Stimulated activated naive CD8-positive, alpha-beta T cell treated with anti-CD3 and anti-CD28 coated beads, Interleukin-15, Interleukin-2, amounts not matched to agents 100 ng/mL and 50 ng/mL, for 24 hours (primary cell): ENCODE results near the gene NELL1.

ENCODE experiments used
- H3K27ac Mint-ChIP-seq: one replicate; pipeline ENCODE4 v1.8.0; 2021; ENCODE audit warnings: mild to moderate bottlenecking, mixed read lengths
- H3K27me3 Mint-ChIP-seq: one replicate; pipeline ENCODE4 v1.8.0; 2021; ENCODE audit warnings: mixed read lengths
- H3K36me3 Mint-ChIP-seq: one replicate; pipeline ENCODE4 v1.8.0; 2021; ENCODE audit warnings: low read depth, mixed read lengths
- H3K4me1 Mint-ChIP-seq: one replicate; pipeline ENCODE4 v1.8.0; 2021; ENCODE audit warnings: low read depth, mixed read lengths
- H3K4me3 Mint-ChIP-seq: one replicate; pipeline ENCODE4 v1.8.0; 2021; ENCODE audit warnings: mild to moderate bottlenecking, mixed read lengths
- H3K9me3 Mint-ChIP-seq: one replicate; pipeline ENCODE4 v1.8.0; 2021; ENCODE audit warnings: mixed read lengths

The NELL1 gene

GRCh38 chr11:20668844-20669819 is at the start of gene NELL1:
NELL1 (plus strand) TSS chr11:20669586.
- Mint-ChIP-seq H3K27ac (no peak within 1 kb of the TSS), H3K9me3 (no peaks in the 10 kb centered on the region), H3K27me3 (peaks cover 75% of the 10 kb centered on the region), H3K4me3 (no peak within 1 kb of the TSS), H3K36me3 (no peaks in the 10 kb centered on the region), H3K4me1 (peaks cover 10% of the 10 kb centered on the region)

DNA sequence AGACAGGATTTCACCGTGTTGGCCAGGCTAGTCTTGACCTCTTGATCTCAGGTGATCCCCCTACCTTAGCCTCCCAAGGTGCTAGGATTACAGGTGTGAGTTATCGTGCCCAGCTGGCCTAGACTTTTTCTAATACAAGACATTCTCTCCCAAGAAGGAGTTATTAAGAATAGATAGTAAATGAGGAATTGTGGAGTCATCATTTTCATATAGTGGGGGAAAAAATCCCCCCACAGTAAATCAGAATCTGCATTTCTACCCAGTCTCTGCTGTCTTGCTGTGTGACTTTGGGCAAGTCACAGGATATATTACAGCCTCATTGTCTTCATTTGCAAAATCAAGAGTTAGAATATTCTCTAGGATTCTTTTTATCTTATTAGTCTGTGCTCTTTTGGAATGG is 48.4 kb upstream of the NELL1 start:
- Mint-ChIP-seq H3K4me1 (no peaks in the 10 kb centered on the region), H3K36me3 (no peaks in the 10 kb centered on the region), H3K27ac (no peak overlapping the region), H3K9me3 (no peaks in the 10 kb centered on the region), H3K27me3 (peaks cover 3% of the 10 kb centered on the region), H3K4me3 (no peak overlapping the region)

GRCh38 chr11:20621679-20622078 is 47.7 kb upstream of the NELL1 start:
- Mint-ChIP-seq H3K9me3 (no peaks in the 10 kb centered on the region), H3K27ac (no peak overlapping the region), H3K27me3 (peaks cover 5% of the 10 kb centered on the region), H3K4me3 (no peak overlapping the region), H3K4me1 (no peaks in the 10 kb centered on the region), H3K36me3 (no peaks in the 10 kb centered on the region)

- no peaks in the 10 kb centered on the region for H3K36me3 Mint-ChIP-seq
- H3K4me3 Mint-ChIP-seq = no peak overlapping the region
- H3K27ac Mint-ChIP-seq = no peak overlapping the region
- H3K9me3 Mint-ChIP-seq = no peaks in the 10 kb centered on the region
- peaks cover 5% of the 10 kb centered on the region for H3K27me3 Mint-ChIP-seq
- H3K4me1 Mint-ChIP-seq = no peaks in the 10 kb centered on the region
Measured at GRCh38 chr11:20623252-20623651, 46.1 kb upstream of the NELL1 start.

- no peak overlapping the region for H3K27ac Mint-ChIP-seq
- H3K4me3 Mint-ChIP-seq = no peak overlapping the region
- H3K36me3 Mint-ChIP-seq = no peaks in the 10 kb centered on the region
- no peaks in the 10 kb centered on the region for H3K4me1 Mint-ChIP-seq
- no peaks in the 10 kb centered on the region for H3K9me3 Mint-ChIP-seq
- H3K27me3 Mint-ChIP-seq = peaks cover 8% of the 10 kb centered on the region
Measured at GRCh38 chr11:20626279-20626678, 43.1 kb upstream of the NELL1 start.

- H3K27ac Mint-ChIP-seq = no peak overlapping the region
- H3K36me3 Mint-ChIP-seq = no peaks in the 10 kb centered on the region
- peaks cover 8% of the 10 kb centered on the region for H3K27me3 Mint-ChIP-seq
- no peaks in the 10 kb centered on the region for H3K4me1 Mint-ChIP-seq
- H3K9me3 Mint-ChIP-seq = no peaks in the 10 kb centered on the region
- H3K4me3 Mint-ChIP-seq = no peak overlapping the region
Measured at GRCh38 chr11:20627026-20627425, 42.4 kb upstream of the NELL1 start.

- no peak overlapping the region for H3K4me3 Mint-ChIP-seq
- no peaks in the 10 kb centered on the region for H3K4me1 Mint-ChIP-seq
- H3K27ac Mint-ChIP-seq = no peak overlapping the region
- H3K27me3 Mint-ChIP-seq = peaks cover 8% of the 10 kb centered on the region
- no peaks in the 10 kb centered on the region for H3K9me3 Mint-ChIP-seq
- H3K36me3 Mint-ChIP-seq = no peaks in the 10 kb centered on the region
Measured at GRCh38 chr11:20627701-20628100, 41.7 kb upstream of the NELL1 start.

DNA sequence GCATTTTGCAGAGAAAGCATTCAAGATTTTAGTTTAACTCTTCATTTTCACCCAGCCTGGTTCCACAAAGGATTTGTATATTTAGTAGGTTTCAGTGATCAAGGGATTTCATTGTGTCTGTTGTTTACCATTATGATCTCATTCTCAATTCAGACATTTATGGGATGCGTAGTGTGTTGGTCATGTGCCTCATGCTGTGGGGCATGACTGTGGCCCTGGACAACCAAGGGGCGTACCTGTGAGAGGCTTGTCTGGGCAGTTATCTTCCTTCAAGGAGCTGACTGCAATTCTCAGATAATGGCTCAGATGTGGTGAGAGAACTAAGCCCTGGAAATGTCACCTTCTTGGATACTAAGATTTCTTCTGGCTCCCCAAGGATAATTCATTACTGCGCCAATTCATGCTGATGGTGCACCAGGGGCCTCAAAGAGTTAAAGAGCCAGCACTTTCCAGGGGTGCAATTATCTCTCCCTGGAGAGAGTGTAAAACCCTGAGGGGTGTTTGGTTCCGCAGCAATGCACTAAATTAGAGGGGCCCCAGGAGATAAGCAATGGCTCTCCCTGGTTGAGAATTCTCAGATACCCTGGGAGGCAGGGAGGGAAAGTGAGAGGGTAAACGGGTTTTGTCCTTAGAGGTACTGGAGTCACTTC is 37.7 kb upstream of the NELL1 start:
- H3K27me3 Mint-ChIP-seq = peaks cover 7% of the 10 kb centered on the region
- H3K4me1 Mint-ChIP-seq = no peaks in the 10 kb centered on the region
- H3K36me3 Mint-ChIP-seq = no peaks in the 10 kb centered on the region
- no peaks in the 10 kb centered on the region for H3K9me3 Mint-ChIP-seq
- H3K4me3 Mint-ChIP-seq = no peak overlapping the region
- no peak overlapping the region for H3K27ac Mint-ChIP-seq

- H3K9me3 Mint-ChIP-seq = no peaks in the 10 kb centered on the region
- H3K4me3 Mint-ChIP-seq = no peak overlapping the region
- no peaks in the 10 kb centered on the region for H3K36me3 Mint-ChIP-seq
Measured at GRCh38 chr11:20632169-20632532, 37.2 kb upstream of the NELL1 start.

DNA sequence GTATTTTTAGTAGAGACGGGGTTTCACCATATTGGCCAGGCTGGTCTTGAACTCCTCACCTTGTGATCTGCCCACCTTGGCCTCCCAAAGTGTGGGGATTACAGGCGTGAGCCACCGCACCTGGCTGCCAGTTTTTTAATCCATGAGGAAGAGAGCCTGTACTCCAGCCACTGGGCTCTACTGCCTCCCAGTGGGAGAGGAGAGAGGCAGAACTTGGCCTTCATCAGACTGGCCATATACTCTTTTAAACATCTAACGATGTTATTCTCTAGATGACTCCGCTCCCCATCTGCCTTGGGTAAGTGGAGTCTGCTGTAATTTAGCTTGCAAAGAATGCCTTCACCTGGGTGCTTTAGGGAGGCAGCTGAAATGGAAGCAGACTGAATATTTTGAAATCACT is 35.3 kb upstream of the NELL1 start:
- H3K4me3 Mint-ChIP-seq = no peak overlapping the region
- no peaks in the 10 kb centered on the region for H3K4me1 Mint-ChIP-seq
- H3K36me3 Mint-ChIP-seq = no peaks in the 10 kb centered on the region
- H3K9me3 Mint-ChIP-seq = no peaks in the 10 kb centered on the region
- H3K27ac Mint-ChIP-seq = no peak overlapping the region
- peaks cover 13% of the 10 kb centered on the region for H3K27me3 Mint-ChIP-seq

More at GRCh38 chr11:20632169-20632532, 37.2 kb upstream of the NELL1 start:
- Mint-ChIP-seq H3K4me1 (no peaks in the 10 kb centered on the region), H3K27me3 (peaks cover 8% of the 10 kb centered on the region), H3K27ac (no peak overlapping the region)

DNA sequence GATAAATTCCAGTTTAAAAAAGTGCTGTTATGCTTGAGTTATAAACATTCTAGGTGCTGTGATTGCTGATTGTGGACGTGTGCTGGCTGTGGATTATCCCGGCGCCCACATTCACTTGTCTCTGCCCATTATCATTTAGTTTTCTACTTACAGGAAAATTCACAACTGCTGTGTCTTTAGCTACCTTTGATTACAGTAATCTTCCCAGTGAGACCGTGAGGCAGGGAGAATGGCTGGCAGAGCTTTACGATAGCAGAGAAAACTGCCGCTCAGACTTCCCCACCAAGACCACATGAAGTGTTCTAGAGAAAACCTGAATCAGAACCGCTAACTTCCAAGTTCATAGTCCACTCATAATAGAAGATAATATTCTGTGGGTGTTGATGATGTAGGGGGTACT is 34.6 kb upstream of the NELL1 start:
- Mint-ChIP-seq H3K27me3 (peaks cover 13% of the 10 kb centered on the region), H3K4me1 (no peaks in the 10 kb centered on the region), H3K36me3 (no peaks in the 10 kb centered on the region), H3K4me3 (no peak overlapping the region), H3K27ac (no peak overlapping the region), H3K9me3 (no peaks in the 10 kb centered on the region)

GRCh38 chr11:20638074-20638473 is 31.3 kb upstream of the NELL1 start:
- H3K4me3 Mint-ChIP-seq = no peak overlapping the region
- H3K4me1 Mint-ChIP-seq = no peaks in the 10 kb centered on the region
- H3K27me3 Mint-ChIP-seq = peaks cover 10% of the 10 kb centered on the region
- no peaks in the 10 kb centered on the region for H3K9me3 Mint-ChIP-seq
- no peak overlapping the region for H3K27ac Mint-ChIP-seq
- no peaks in the 10 kb centered on the region for H3K36me3 Mint-ChIP-seq

DNA sequence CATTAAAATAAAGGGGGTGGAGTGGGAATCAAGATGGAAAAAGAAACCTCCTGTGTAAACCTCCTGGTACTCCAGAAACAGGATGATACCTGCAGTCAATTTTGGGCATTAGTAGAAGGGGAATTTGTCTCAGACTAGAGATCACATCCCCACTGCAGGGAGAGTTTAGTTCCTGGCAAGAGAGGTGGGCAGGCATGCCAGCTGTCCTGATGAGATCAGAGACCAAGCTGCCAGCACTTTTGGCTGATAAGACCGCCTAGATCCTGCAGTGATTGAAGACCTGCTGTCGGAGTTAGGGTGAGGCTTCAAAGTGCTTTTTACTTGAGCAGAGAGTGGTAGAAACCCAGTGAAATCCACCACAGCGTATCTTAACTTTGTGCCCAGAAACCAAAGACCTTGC is 29.7 kb upstream of the NELL1 start:
- Mint-ChIP-seq H3K36me3 (no peaks in the 10 kb centered on the region), H3K4me3 (no peak overlapping the region), H3K27ac (no peak overlapping the region), H3K4me1 (no peaks in the 10 kb centered on the region), H3K27me3 (peaks cover 10% of the 10 kb centered on the region), H3K9me3 (no peaks in the 10 kb centered on the region)

DNA sequence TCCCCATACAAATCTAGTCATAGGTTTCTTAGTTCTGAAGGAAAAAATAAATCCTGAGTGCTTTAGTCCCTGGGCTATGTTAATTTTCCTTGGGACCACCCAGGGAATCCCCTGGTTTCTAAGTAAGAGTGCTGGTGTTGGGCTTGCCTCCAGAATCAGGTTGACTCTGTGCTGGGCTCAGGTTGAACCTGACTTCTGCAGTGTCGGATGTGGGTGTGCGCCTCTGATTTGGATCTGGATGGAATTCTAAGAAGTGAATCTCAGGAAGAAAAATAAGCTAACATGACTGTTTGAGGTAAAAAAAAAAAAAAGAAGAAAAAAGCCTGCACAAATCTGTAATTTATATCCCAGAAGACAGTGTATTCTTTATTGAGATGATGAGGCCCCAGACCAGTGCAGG is 29.0 kb upstream of the NELL1 start:
- H3K27me3 Mint-ChIP-seq = peaks cover 10% of the 10 kb centered on the region
- H3K27ac Mint-ChIP-seq = no peak overlapping the region
- no peaks in the 10 kb centered on the region for H3K9me3 Mint-ChIP-seq
- no peaks in the 10 kb centered on the region for H3K4me1 Mint-ChIP-seq
- no peak overlapping the region for H3K4me3 Mint-ChIP-seq
- no peaks in the 10 kb centered on the region for H3K36me3 Mint-ChIP-seq

DNA sequence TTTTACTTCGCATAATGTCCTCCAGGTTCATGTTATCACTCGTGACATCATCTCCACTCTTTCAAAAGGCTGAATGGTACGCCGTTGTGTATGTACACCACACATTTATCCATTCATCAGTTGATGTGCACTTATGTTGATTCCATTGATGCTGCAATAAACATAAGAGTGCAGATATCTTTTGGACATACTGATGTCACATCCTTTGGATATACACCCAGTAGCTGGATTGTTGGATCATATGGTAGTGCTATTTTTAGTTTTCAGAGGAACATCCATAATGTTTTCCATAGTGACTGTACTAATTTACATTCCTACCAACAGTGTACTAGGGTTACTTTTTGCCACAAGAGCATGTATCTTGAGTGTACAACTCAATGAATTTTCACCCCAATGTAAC is 25.0 kb upstream of the NELL1 start:
- no peaks in the 10 kb centered on the region for H3K27me3 Mint-ChIP-seq
- H3K27ac Mint-ChIP-seq = no peak overlapping the region
- H3K4me1 Mint-ChIP-seq = no peaks in the 10 kb centered on the region
- H3K4me3 Mint-ChIP-seq = no peak overlapping the region
- no peaks in the 10 kb centered on the region for H3K9me3 Mint-ChIP-seq
- H3K36me3 Mint-ChIP-seq = no peaks in the 10 kb centered on the region
